C4-2B (cell line): ENCODE results near the gene HOMEZ.
"Not testable (repeated sequence)": the region's sequence is repeated elsewhere in the genome, so short reads cannot be mapped to it uniquely, and the experiment has no call there.

Experiments
- H3K27ac ChIP-seq: fragments of 450-650 bp; 2 replicates; pipeline ENCODE4 v1.5.1; 2017
- CTCF ChIP-seq: fragments of 450-650 bp; conservative IDR thresholded peaks from 2 replicates; pipeline ENCODE4 v1.5.1; 2017; ENCODE audit warnings: mild to moderate bottlenecking
- ZFX ChIP-seq: fragments of 450-650 bp; IDR thresholded peaks from 2 replicates; pipeline ENCODE4 v1.6.1; 2017

The HOMEZ gene

GRCh38 chr14:23258256-23258655 lies 27.7 kb downstream of the HOMEZ start:
- no peak for TF ChIP-seq ZFX

GRCh38 chr14:23252420-23253333 lies 33.3 kb downstream of the HOMEZ start:
- TF ChIP-seq CTCF = no peak
- TF ChIP-seq ZFX = no peak
- no peak overlapping the region for H3K27ac ChIP-seq

More at GRCh38 chr14:23258256-23258655, 27.7 kb downstream of the HOMEZ start:
- H3K27ac ChIP-seq = no peak overlapping the region

- H3K27ac ChIP-seq = no peak overlapping the region
- TF ChIP-seq ZFX = no peak
- no peak for TF ChIP-seq CTCF
Measured at GRCh38 chr14:23252006-23252405, 33.9 kb downstream of the HOMEZ start.

GRCh38 chr14:23249824-23250223 lies 36.1 kb downstream of the HOMEZ start:
- H3K27ac ChIP-seq = no peak overlapping the region
- TF ChIP-seq CTCF = no peak
- TF ChIP-seq ZFX = no peak

GRCh38 chr14:23248601-23249000 lies 37.3 kb downstream of the HOMEZ start:
- TF ChIP-seq CTCF (no peak), ZFX (no peak)
- no peak overlapping the region for H3K27ac ChIP-seq

- H3K27ac ChIP-seq = no peak overlapping the region
- TF ChIP-seq ZFX (no peak), CTCF (no peak)
Measured at GRCh38 chr14:23245282-23245681, 40.6 kb downstream of the HOMEZ start.

GRCh38 chr14:23243066-23243465 lies 42.9 kb downstream of the HOMEZ start:
- no peak for TF ChIP-seq ZFX
- no peak for TF ChIP-seq CTCF
- H3K27ac ChIP-seq = no peak overlapping the region

GRCh38 chr14:23242076-23242475 lies 43.9 kb downstream of the HOMEZ start:
- H3K27ac ChIP-seq = no peak overlapping the region
- no peak for TF ChIP-seq CTCF

- H3K27ac ChIP-seq = not testable (repeated sequence)
Measured at GRCh38 chr14:23241061-23241715, 44.7 kb downstream of the HOMEZ start.
